ENCODE results near the gene GLIPR2. TPM values are rescaled to one million over a fixed set of nuclear protein-coding genes. Genes with fewer than 3 reads are reported as not detected.
A peak's percentile ranks its signal among the peaks of the same experiment; 100 is the strongest.

Gene GLIPR2
- polyA plus RNA-seq, 1 of the 3 experiments (the other 2 are of a cell fraction), result 38.3 TPM

DNA sequence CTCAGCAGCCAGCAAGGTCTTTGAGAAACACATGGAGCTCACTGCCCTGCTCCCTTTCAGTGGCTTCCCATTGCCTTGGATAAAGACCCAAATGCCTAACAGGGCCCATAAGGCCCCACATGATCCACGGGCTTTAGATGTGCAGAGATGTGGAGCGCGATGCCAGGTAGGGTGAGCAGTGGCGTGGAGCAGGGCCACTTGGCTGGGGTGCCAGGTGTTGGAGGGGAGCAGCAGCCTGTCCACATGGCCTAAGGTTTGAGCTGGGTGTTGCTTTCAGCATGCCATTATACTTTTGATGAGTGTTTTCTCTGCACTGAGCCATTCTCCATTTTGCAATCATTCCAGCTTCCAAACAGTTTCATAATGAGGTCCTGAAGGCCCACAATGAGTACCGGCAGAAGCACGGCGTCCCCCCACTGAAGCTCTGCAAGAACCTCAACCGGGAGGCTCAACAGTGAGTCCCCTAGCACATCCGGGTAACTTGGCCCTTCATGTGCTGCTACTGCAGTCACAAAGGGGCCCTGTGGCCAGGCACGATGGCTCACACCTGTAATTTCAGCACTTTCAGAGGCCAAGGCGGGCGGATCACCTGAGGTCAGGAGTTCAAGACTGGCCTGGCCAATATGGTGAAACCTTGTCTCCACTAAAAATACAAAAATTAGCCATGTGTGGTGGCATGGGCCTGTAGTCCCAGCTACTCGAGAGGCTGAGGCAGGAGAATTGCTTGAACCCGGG is 11.1 kb downstream of the GLIPR2 start (continued):
- TF ChIP-seq RXRA (IDR thresholded peaks at IDR 0.05; ENCODE audit: borderline replicate concordance, low read depth) (no peak), GATA2 (CRISPR knock-in tag; IDR thresholded peaks at IDR 0.05) (no peak), TCF12 (IDR thresholded peaks at IDR 0.05) (no peak), JUND (IDR thresholded peaks at IDR 0.05) (no peak), NRF1 (IDR thresholded peaks at IDR 0.05; ENCODE audit: low read depth, low read length) (no peak), TAF1 (IDR thresholded peaks at IDR 0.05; ENCODE audit: borderline replicate concordance, low read depth, low read length) (no peak)
- TF ChIP-seq, protein P1, sequence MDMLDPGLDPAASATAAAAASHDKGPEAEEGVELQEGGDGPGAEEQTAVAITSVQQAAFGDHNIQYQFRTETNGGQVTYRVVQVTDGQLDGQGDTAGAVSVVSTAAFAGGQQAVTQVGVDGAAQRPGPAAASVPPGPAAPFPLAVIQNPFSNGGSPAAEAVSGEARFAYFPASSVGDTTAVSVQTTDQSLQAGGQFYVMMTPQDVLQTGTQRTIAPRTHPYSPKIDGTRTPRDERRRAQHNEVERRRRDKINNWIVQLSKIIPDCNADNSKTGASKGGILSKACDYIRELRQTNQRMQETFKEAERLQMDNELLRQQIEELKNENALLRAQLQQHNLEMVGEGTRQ (IDR thresholded peaks at IDR 0.05; ENCODE audit: borderline replicate concordance, low read depth, low read length), result no peak
- TF ChIP-seq, protein P2, sequence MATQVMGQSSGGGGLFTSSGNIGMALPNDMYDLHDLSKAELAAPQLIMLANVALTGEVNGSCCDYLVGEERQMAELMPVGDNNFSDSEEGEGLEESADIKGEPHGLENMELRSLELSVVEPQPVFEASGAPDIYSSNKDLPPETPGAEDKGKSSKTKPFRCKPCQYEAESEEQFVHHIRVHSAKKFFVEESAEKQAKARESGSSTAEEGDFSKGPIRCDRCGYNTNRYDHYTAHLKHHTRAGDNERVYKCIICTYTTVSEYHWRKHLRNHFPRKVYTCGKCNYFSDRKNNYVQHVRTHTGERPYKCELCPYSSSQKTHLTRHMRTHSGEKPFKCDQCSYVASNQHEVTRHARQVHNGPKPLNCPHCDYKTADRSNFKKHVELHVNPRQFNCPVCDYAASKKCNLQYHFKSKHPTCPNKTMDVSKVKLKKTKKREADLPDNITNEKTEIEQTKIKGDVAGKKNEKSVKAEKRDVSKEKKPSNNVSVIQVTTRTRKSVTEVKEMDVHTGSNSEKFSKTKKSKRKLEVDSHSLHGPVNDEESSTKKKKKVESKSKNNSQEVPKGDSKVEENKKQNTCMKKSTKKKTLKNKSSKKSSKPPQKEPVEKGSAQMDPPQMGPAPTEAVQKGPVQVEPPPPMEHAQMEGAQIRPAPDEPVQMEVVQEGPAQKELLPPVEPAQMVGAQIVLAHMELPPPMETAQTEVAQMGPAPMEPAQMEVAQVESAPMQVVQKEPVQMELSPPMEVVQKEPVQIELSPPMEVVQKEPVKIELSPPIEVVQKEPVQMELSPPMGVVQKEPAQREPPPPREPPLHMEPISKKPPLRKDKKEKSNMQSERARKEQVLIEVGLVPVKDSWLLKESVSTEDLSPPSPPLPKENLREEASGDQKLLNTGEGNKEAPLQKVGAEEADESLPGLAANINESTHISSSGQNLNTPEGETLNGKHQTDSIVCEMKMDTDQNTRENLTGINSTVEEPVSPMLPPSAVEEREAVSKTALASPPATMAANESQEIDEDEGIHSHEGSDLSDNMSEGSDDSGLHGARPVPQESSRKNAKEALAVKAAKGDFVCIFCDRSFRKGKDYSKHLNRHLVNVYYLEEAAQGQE (IDR thresholded peaks at IDR 0.05; ENCODE audit: low read depth, low read length), result no peak
- TF ChIP-seq, protein P3, sequence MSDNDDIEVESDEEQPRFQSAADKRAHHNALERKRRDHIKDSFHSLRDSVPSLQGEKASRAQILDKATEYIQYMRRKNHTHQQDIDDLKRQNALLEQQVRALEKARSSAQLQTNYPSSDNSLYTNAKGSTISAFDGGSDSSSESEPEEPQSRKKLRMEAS (IDR thresholded peaks at IDR 0.05; ENCODE audit: low read depth), result no peak

DNA sequence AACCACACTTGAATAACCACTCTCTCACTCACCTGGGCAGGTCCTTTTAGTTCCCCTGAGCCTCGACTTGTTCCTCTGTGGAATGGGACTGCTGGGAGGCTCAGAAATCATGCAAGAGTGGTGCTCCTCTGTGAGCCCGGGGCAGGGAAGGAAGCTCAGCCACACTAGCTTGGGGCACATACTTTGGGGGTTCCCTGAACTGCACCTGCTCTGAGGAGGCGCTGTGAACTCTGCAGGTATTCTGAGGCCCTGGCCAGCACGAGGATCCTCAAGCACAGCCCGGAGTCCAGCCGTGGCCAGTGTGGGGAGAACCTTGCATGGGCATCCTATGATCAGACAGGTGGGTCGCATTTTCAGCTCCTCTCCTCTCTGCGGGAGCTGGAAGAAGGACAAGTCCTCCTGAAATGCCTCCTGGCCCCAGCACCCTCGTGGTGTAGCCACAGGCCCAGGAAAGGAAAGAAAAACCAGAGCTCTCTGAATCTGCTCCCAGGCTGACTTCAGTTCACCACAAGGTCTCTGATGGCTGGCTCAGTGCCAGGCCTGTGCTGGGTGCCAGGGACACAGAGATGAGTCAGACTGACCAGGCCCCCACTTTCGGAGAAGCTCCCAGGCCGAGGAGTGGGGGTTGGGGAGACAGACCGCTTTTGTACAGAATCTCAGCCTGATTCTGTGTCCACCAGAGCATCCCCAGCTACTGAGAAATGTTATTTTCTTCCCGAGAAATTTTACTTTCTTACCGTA is 11.9 kb downstream of the GLIPR2 start:
- peaks cover 0 to 37% of the 10 kb centered on the region in 2 experiments for H3K36me3 ChIP-seq (replicated peaks in 1 of 2; ENCODE audit: control insufficient read depth in 1 of 2, insufficient read depth in 2 of 2, low read length in 1 of 2)
- H3K79me2 ChIP-seq (ENCODE audit: insufficient read depth), result peaks cover 3% of the 10 kb centered on the region; the same call in 1 of the 2 replicates
- H4K20me1 ChIP-seq (ENCODE audit: insufficient read depth), result no peaks in the 10 kb centered on the region
- H3K4me3 ChIP-seq (ENCODE audit: low read depth in 2 of 2, low read length in 1 of 2), result peak overlapping the region in 1 of 2 experiments; percentile 6; a peak in 1 of 4 replicates
- no peaks in the 10 kb centered on the region for H3K27me3 ChIP-seq (ENCODE audit: insufficient read depth)
- DNase-seq, result peak; percentile 94
- peak overlapping the region; percentile 74 for H3K4me2 ChIP-seq
- no peaks in the 10 kb centered on the region for H3K9me3 ChIP-seq
- CTCF ChIA-PET, result interaction anchor here (0.6 to 7.0 kb wide), 12 partner anchors 8 to 245 kb away, joined by 3 to 105 read pairs (median 5); partner anchors contain the start of genes CLTA and GLIPR2
- H3K4me1 ChIP-seq (ENCODE audit: control insufficient read depth in 1 of 2, insufficient read depth in 2 of 2, low read depth in 1 of 2, low read length in 1 of 2), result peaks cover 15 to 41% of the 10 kb centered on the region in 2 experiments; a peak in 3 of 4 replicates
- no peak overlapping the region for H2AFZ ChIP-seq (ENCODE audit: low read depth)
- no peaks in the 10 kb centered on the region for H3K9me2 ChIP-seq
- POLR2A ChIA-PET, result interaction anchor here (1.1 to 2.7 kb wide), 4 partner anchors 8 to 42 kb away, joined by 3 to 38 read pairs (median 7); partner anchors contain the start of genes CLTA and GLIPR2
- WGBS (ENCODE audit: low lambda C conversion rate), result 13% methylated on average over 8 of the region's 14 CpGs
- H3F3A ChIP-seq (replicated peaks; ENCODE audit: insufficient read depth), result peaks cover 45% of the 10 kb centered on the region
- H3K27ac ChIP-seq (ENCODE audit: low read depth in 2 of 2, low read length in 1 of 2), result peak overlapping the region; percentile 89 to 98
- H3K9ac ChIP-seq, result peak overlapping the region; percentile 38; the same call in 1 of the 2 replicates
- TF ChIP-seq, protein P4, sequence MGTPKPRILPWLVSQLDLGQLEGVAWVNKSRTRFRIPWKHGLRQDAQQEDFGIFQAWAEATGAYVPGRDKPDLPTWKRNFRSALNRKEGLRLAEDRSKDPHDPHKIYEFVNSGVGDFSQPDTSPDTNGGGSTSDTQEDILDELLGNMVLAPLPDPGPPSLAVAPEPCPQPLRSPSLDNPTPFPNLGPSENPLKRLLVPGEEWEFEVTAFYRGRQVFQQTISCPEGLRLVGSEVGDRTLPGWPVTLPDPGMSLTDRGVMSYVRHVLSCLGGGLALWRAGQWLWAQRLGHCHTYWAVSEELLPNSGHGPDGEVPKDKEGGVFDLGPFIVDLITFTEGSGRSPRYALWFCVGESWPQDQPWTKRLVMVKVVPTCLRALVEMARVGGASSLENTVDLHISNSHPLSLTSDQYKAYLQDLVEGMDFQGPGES (IDR thresholded peaks at IDR 0.05; ENCODE audit: low read depth, low read length), result no peak
- 0 out of 2 replicates have a peak, but pooled peaks have one; percentile 44 for TF ChIP-seq FOXJ3 (CRISPR knock-in tag; IDR thresholded peaks at IDR 0.05)
- TF ChIP-seq POLR2AphosphoS5 (IDR thresholded peaks at IDR 0.05; ENCODE audit: low read depth, low read length), result peak; percentile 65
- TF ChIP-seq CHD2 (IDR thresholded peaks at IDR 0.05; ENCODE audit: low read length, partially characterized antibody), result peak; percentile 95
- TF ChIP-seq MEF2A (IDR thresholded peaks at IDR 0.05; ENCODE audit: borderline replicate concordance, low read depth), result no peak
- TF ChIP-seq, protein P5, sequence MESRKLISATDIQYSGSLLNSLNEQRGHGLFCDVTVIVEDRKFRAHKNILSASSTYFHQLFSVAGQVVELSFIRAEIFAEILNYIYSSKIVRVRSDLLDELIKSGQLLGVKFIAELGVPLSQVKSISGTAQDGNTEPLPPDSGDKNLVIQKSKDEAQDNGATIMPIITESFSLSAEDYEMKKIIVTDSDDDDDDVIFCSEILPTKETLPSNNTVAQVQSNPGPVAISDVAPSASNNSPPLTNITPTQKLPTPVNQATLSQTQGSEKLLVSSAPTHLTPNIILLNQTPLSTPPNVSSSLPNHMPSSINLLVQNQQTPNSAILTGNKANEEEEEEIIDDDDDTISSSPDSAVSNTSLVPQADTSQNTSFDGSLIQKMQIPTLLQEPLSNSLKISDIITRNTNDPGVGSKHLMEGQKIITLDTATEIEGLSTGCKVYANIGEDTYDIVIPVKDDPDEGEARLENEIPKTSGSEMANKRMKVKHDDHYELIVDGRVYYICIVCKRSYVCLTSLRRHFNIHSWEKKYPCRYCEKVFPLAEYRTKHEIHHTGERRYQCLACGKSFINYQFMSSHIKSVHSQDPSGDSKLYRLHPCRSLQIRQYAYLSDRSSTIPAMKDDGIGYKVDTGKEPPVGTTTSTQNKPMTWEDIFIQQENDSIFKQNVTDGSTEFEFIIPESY (IDR thresholded peaks at IDR 0.05; ENCODE audit: borderline replicate concordance, low read depth), result peak; percentile 29; the same call in 1 of the 2 replicates
- no peak for TF ChIP-seq RFX5 (IDR thresholded peaks at IDR 0.05; ENCODE audit: low read length)
- peak; percentile 75; the same call in 1 of the 2 replicates for TF ChIP-seq MXI1 (IDR thresholded peaks at IDR 0.05; ENCODE audit: low read depth, low read length)
- TF ChIP-seq RXRA (IDR thresholded peaks at IDR 0.05; ENCODE audit: borderline replicate concordance, low read depth), result peak; percentile 95
- TF ChIP-seq, protein P6, sequence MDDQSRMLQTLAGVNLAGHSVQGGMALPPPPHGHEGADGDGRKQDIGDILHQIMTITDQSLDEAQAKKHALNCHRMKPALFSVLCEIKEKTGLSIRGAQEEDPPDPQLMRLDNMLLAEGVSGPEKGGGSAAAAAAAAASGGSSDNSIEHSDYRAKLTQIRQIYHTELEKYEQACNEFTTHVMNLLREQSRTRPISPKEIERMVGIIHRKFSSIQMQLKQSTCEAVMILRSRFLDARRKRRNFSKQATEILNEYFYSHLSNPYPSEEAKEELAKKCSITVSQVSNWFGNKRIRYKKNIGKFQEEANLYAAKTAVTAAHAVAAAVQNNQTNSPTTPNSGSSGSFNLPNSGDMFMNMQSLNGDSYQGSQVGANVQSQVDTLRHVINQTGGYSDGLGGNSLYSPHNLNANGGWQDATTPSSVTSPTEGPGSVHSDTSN (IDR thresholded peaks at IDR 0.05), result peak; percentile 56; the same call in 1 of the 2 replicates
- TF ChIP-seq TEAD4 (IDR thresholded peaks at IDR 0.05; ENCODE audit: borderline replicate concordance, insufficient read depth), result peak; percentile 46; the same call in 1 of the 2 replicates

Measured in SK-N-SH (cell line).